Raji (cell line): ENCODE measurements around the gene MRPL33.

Experiments
- POLR2A ChIP-seq: IDR thresholded peaks from 2 replicates; pipeline ENCODE4 v1.6.1; 2011; ENCODE audit warnings: low read depth, low read length, control low read depth; ENCODE audit not compliant: insufficient read depth

The MRPL33 gene

GRCh38 chr2:27771548-27772335, at the start of gene MRPL33:
TSS of gene MRPL33 (plus strand) at chr2:27771719. CDS start at chr2:27771778, 59 bp downstream.
- TF ChIP-seq POLR2A, result peak; percentile 87

GRCh38 chr2:27721884-27722485, 49.5 kb upstream of the MRPL33 start:
- no peak for TF ChIP-seq POLR2A

- TF ChIP-seq POLR2A, result no peak
Measured at GRCh38 chr2:27723372-27724144, 48.0 kb upstream of the MRPL33 start.

GRCh38 chr2:27724191-27724590, 47.3 kb upstream of the MRPL33 start:
- no peak for TF ChIP-seq POLR2A

- TF ChIP-seq POLR2A, result no peak
Measured at GRCh38 chr2:27724905-27725701, 46.4 kb upstream of the MRPL33 start.

GRCh38 chr2:27727257-27727656, 44.3 kb upstream of the MRPL33 start:
- no peak for TF ChIP-seq POLR2A

GRCh38 chr2:27728081-27728858, 43.2 kb upstream of the MRPL33 start:
- TF ChIP-seq POLR2A, result no peak

- TF ChIP-seq POLR2A, result no peak
Measured at GRCh38 chr2:27729198-27729597, 42.3 kb upstream of the MRPL33 start.

- no peak for TF ChIP-seq POLR2A
Measured at GRCh38 chr2:27729614-27730013, 41.9 kb upstream of the MRPL33 start.

GRCh38 chr2:27730261-27730662, 41.3 kb upstream of the MRPL33 start:
- TF ChIP-seq POLR2A, result no peak

GRCh38 chr2:27730980-27731691, 40.4 kb upstream of the MRPL33 start:
- TF ChIP-seq POLR2A, result no peak

- no peak for TF ChIP-seq POLR2A
Measured at GRCh38 chr2:27734305-27734704, 37.2 kb upstream of the MRPL33 start.

GRCh38 chr2:27735263-27735904, 36.1 kb upstream of the MRPL33 start:
- TF ChIP-seq POLR2A, result no peak
